Measurements from ENCODE around the gene NFATC2.

NFATC2 gene

GRCh38 chr20:51513545-51513944 is 29.0 kb downstream of the NFATC2 start:
- no peak for DNase-seq (ENCODE audit: low spot score)

DNA sequence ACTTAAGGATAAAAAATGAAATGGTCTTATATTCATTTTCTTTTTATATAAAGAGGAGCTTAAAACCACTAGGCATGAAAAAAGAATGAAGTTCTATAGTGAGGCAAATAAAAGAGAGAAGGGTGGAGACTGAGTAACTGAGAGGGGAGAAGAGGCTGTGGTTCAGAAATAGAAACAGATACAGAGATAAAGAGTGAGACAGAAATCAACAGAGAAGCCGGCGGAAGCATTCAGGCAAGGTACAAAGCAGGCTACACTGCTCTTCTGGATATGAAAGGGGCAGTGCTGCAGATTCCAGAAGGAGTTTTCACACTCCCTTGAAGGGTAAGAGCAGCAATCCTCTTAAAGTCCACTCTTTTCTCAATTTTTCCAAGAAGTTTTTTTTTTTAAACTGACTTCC is 29.9 kb downstream of the NFATC2 start:
- no peak for DNase-seq (ENCODE audit: low spot score)

DNA sequence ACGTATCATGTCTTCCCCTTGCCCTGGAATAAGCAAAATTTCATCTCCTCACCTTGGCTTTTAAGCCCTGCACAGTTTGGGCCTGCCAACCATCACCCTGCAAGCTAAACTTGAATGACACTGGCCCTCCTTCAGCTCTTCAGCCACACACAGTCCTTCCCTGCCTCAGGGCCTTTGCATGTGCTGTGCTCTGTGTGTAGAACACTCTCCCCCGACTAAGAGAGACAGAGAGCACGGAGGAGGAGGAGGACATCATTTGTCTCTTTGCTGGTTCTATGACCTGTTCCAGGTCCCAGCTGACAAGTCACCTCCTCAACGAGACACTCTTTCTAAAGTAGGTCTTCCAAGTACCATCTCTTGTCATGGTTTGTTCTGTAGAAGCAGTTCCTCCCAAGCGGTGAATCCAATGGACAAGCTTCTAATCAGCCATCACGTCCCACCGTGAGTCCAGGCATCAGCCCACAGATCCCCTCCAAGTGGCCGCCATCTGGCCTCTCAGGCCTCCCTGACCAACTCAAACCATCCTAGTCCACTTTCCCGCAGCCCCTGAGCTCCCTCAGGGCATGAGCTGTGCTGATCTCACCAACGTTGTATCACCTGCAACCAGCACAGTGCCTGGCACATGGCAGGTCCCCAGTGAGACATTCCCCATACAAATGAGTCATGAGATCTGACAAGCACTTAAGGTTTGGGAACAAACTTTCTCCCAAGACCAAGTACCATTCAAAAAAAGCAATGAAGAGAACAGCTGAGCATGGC is 30.5 kb downstream of the NFATC2 start:
- no peak for DNase-seq (ENCODE audit: low spot score)

GRCh38 chr20:51510936-51511605 is 31.4 kb downstream of the NFATC2 start:
- no peak for DNase-seq (ENCODE audit: low spot score)

DNA sequence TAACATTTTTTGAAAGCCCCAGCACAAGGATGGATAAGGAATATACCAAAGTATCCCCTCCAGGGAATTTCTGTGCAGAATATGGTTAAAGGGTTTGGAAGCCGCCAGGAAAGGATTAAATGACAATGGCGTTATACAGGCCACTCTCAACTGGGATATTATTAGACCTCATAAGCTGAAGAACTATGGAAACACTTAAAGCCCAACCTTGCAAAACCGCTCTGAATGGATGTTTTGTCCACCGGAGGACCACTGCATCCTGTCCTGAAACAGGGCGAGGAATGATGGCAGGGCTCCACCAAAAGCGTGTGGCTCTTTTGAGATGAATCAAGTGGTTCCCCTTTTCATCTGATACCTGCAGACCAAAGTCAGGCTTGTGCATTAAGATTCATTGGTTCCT is 32.4 kb downstream of the NFATC2 start:
- DNase-seq (ENCODE audit: low spot score) = no peak

DNA sequence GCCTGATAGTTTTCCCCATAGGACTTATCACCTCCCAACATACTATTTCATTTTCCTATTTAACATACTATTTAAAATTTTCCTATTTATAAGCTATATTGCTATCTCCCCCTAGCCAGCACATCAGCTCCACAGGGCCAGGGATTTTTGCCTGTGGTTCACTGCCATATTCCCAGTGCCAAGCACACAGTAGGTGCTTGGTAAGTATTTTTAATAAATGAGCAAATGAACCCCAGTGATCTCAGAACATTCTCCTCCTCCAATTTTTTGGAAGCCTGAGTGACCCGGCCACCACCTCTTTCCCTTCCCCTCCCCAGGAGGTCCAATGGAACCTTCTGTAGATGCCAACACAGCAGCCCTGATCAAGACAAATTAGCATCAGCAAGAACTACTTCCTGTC is 33.3 kb downstream of the NFATC2 start:
- DNase-seq (ENCODE audit: low spot score) = no peak

GRCh38 chr20:51508780-51509179 is 33.7 kb downstream of the NFATC2 start:
- no peak for DNase-seq (ENCODE audit: low spot score)

DNA sequence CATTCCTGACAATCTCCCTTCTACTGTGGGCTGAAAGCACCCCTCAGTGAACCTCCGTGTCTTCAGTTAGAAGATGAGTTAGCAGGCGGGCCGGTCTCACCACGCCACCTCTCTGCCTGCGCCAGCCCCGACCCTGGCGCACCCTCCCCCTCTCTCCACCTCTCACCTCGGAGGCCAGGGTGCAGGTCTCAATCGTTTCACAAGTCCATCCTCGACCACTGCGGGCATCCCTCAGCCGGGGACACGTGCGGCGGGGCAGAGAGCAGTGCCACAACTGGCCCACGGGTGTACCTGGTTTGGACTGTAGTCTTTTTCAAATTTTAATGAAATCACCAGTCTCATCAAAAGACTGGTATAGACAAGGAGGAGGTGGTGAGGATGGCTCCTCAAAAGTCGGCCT is 34.4 kb downstream of the NFATC2 start:
- DNase-seq (ENCODE audit: low spot score) = no peak

GRCh38 chr20:51507216-51508036 is 35.1 kb downstream of the NFATC2 start:
- DNase-seq (ENCODE audit: low spot score) = no peak

DNA sequence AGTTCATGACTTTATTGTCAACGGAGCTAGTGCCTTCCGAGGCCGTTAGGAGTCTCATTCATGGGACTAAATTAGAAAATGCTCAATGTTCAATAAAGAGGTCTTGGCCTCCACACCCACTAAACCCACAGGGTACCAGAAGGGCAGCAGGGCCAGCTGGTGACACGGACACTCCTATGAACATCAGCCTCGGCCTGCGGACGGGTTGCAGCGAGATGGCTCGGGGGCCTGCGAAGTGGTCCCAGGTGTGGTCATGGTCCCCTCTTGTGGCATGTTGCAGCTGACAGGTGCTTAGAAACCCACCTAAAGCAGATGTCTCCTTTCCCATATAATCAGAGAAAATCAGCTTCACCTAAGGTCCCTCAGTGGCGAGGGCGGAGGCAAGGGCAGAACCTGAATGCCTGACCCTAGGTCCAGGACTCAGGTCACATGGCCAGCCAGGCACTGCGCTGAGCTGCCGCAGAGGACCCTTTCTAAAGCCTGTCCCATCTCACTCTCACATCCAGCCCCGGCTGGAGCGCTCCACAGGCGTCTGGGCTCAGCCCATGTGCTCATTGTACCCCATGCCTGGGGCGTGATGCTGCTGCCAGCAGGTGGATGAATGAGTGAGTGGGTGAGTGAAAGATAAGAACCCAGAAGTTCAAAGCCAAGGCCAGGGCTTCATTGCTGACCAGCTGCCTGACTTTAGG is 35.8 kb downstream of the NFATC2 start:
- DNase-seq (ENCODE audit: low spot score) = no peak

GRCh38 chr20:51505566-51505965 is 37.0 kb downstream of the NFATC2 start:
- no peak for DNase-seq (ENCODE audit: low spot score)

GRCh38 chr20:51503376-51503775 is 39.1 kb downstream of the NFATC2 start:
- DNase-seq (ENCODE audit: low spot score) = no peak

- no peak for DNase-seq (ENCODE audit: low spot score)
These were observed 41.6 kb downstream of the NFATC2 start for GRCh38 chr20:51500936-51501335.

DNA sequence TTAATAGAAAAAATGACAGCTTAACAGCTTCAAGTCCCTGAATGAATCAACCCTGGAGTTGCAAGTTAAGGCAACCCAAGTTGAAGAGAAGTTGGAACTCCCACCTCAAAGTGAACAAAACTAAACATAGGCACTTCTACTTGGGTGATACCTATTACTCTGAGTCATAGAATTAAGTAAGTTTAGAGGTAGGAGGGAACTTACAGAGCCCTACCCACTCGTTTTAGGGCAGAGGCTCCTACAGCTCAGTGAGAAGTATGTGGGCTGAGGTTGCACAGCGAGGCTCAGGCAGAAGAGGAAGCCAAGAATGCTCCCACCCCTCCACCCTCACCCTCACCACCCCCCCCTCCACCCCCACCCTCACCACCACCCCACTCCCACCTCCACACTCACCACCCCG is 42.2 kb downstream of the NFATC2 start:
- no peak for DNase-seq (ENCODE audit: low spot score)

GRCh38 chr20:51498765-51499540 is 43.6 kb downstream of the NFATC2 start:
- no peak for DNase-seq (ENCODE audit: low spot score)

DNA sequence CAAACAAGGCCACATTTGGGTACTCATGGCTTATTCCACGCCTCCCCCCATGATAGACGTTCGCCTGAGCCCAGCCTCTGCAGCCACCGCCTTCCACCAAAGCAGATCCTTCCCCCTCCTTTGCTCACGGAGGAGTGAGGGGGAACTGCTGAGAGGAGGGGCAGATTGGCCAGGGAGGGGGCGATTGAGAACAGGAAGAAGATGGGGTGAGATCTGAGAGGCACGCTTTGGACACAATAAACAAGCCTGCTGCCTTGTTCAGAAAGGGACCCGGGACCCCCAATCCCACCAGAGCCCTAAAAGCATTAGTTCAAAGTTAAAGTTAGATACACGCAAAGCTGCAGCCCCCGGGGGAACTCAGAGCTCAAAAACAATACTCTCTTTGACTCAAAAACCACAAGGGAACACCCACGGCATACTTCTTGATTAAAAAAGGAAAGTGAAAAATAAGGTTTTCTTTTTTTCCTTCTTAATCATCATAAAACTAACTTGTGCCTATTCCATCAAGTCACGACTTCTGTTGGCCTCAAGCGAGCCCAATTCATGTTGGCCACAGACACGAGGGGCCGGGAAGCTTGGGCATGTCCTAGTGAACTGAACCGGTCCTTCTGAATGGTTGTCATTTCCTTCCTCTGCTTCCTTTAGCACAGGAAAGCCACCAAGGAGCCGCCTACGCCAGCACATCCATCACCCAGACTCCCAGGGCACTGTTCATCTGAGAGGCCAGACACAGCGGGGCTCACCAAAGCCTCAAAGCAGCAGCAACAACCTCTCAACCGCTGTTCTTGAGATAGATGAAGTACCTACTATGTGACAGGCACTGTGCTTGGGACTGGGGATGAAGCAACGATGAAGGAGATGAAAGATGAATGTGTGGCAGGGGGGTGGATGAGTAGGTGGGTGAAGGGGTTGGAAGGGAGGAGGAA is 44.7 kb downstream of the NFATC2 start:
- no peak for DNase-seq (ENCODE audit: low spot score)

- no peak for DNase-seq (ENCODE audit: low spot score)
These were observed 45.6 kb downstream of the NFATC2 start for GRCh38 chr20:51496964-51497363.

DNA sequence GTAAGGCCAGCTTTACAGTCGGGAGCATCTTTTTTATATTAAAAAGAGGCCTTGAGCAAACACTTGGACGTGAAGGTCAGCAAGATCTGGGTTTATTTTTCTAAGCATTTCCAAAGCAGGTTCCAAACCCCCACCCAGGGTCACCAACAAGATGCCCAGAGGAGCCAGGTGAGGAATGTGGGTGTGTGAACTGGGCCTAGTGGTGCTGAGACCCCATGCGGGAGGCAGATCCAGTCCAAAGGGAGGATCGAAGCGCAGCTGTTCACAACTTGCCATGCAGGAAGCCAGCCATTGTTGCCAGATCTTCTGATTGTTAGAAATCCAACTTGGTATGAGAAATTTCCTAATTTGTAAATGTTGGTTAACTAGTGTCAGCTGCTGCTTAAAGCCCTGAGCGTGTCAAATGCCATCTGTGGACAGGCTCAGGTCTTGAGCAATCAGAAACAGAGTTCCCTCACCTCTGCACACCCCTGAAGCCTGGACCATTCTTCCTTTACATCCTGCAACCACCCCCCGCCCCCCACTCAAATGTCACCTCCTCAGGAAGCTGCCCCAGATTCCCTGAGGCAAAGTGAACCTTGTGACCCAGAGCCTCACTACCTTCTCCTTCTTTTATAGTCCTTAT is 46.5 kb downstream of the NFATC2 start:
- no peak for DNase-seq (ENCODE audit: low spot score)

GRCh38 chr20:51495291-51495690 is 47.2 kb downstream of the NFATC2 start:
- no peak for DNase-seq (ENCODE audit: low spot score)
